SU-DHL-6 (cell line): ENCODE measurements around the gene ANKH.

Experiments used
- H2AFZ ChIP-seq: fragments of 200-600 bp; sonication (generic); 2 replicates; pipeline ENCODE4 v1.6.1; 2014; ENCODE audit warnings: low read depth, mild to moderate bottlenecking, moderate library complexity, mixed read lengths, antibody characterized with exemption, low read length; ENCODE audit not compliant: severe bottlenecking
- H3F3A ChIP-seq: fragments of 200-600 bp; shearing (Covaris generic); 2 replicates; pipeline ENCODE4 v1.6.0; 2016; ENCODE audit warnings: antibody characterized with exemption, mild to moderate bottlenecking; ENCODE audit not compliant: insufficient read depth
- H3K27ac ChIP-seq: fragments of 200-600 bp; sonication (generic); 2 replicates; pipeline ENCODE4 v1.5.1; 2016; ENCODE audit warnings: low read depth, mild to moderate bottlenecking, low read length, moderate library complexity, mixed read lengths
- H3K27me3 ChIP-seq: fragments of 200-600 bp; sonication (generic), shearing (Covaris generic); 2 replicates; pipeline ENCODE4 v1.6.0; 2014; ENCODE audit warnings: mild to moderate bottlenecking, low read length
- H3K36me3 ChIP-seq: fragments of 200-600 bp; sonication (generic); 2 replicates; pipeline ENCODE4 v1.6.1; 2014; ENCODE audit warnings: mild to moderate bottlenecking, low read length, mixed read lengths
- H3K4me2 ChIP-seq: fragments of 300-600, 200-600 bp; shearing (Covaris generic), sonication (generic); 2 replicates; pipeline ENCODE4 v1.6.0; 2014; ENCODE audit warnings: low read length, low read depth, mild to moderate bottlenecking; ENCODE audit not compliant: poor library complexity, severe bottlenecking
- H3K4me3 ChIP-seq: fragments of 200-600 bp; sonication (generic); 2 replicates; pipeline ENCODE4 v1.5.1; 2014; ENCODE audit warnings: antibody characterized with exemption, low read length, mild to moderate bottlenecking, mixed read lengths; ENCODE audit not compliant: insufficient read depth, poor library complexity, severe bottlenecking
- H3K79me2 ChIP-seq: fragments of 200-600 bp; sonication (generic); 2 replicates; pipeline ENCODE4 v1.6.1; 2014; ENCODE audit warnings: mild to moderate bottlenecking, low read length, moderate library complexity; ENCODE audit not compliant: insufficient read depth
- H3K9ac ChIP-seq: fragments of 200-600 bp; sonication (generic); 2 replicates; pipeline ENCODE4 v1.7.0; 2014; ENCODE audit warnings: mild to moderate bottlenecking, low read length
- H3K9me2 ChIP-seq: fragments of 200-600 bp; sonication (generic); replicated peaks from 2 replicates; pipeline ENCODE4 v1.6.1; 2014; ENCODE audit warnings: low read length; ENCODE audit not compliant: insufficient read depth
- H3K9me3 ChIP-seq: fragments of 200-600 bp; sonication (generic); 2 replicates; pipeline ENCODE4 v1.6.1; 2014; ENCODE audit warnings: low read length, mixed read lengths; ENCODE audit not compliant: insufficient read depth
- H4K20me1 ChIP-seq: fragments of 200-600 bp; sonication (generic); 2 replicates; pipeline ENCODE4 v1.6.1; 2014; ENCODE audit warnings: low read depth, mild to moderate bottlenecking, antibody characterized with exemption, low read length, moderate library complexity, mixed read lengths
- CTCF ChIP-seq: fragments of 200-600 bp; sonication (generic); IDR thresholded peaks from one replicate; pipeline ENCODE4 v1.5.1; 2017; ENCODE audit warnings: antibody characterized with exemption, mild to moderate bottlenecking, low read length, moderate library complexity; ENCODE audit not compliant: insufficient read depth, poor library complexity, severe bottlenecking
- EZH2phosphoT487 ChIP-seq: fragments of 200-600 bp; sonication (generic), shearing (Covaris generic); conservative IDR thresholded peaks from 2 replicates; pipeline ENCODE4 v1.6.1; 2018; ENCODE audit warnings: mild to moderate bottlenecking, antibody characterized with exemption, low read length, moderate library complexity, mixed read lengths

Gene ANKH

GRCh38 chr5:14734396-14734795, 137.2 kb downstream of the ANKH start:
- Histone ChIP-seq H3K36me3 (peaks cover 3% of the 10 kb centered on the region; the same call in 1 of the 2 replicates), H3K79me2 (no peaks in the 10 kb centered on the region)
- TF ChIP-seq EZH2phosphoT487 (no peak), CTCF (no peak)

GRCh38 chr5:14733661-14734060, 137.9 kb downstream of the ANKH start:
- Histone ChIP-seq H3K27me3 (no peaks in the 10 kb centered on the region), H3K9me2 (no peaks in the 10 kb centered on the region), H3K79me2 (no peaks in the 10 kb centered on the region), H2AFZ (no peak overlapping the region), H3K4me2 (no peak overlapping the region), H3K9ac (no peak overlapping the region), H3K27ac (no peak overlapping the region), H4K20me1 (no peaks in the 10 kb centered on the region), H3K4me3 (no peak overlapping the region), H3K36me3 (peaks cover 3% of the 10 kb centered on the region; the same call in 1 of the 2 replicates), H3K9me3 (no peaks in the 10 kb centered on the region), H3F3A (no peaks in the 10 kb centered on the region)
- no peak for TF ChIP-seq EZH2phosphoT487
- no peak for TF ChIP-seq CTCF

More at GRCh38 chr5:14734396-14734795, 137.2 kb downstream of the ANKH start:
- Histone ChIP-seq H3F3A (no peaks in the 10 kb centered on the region), H3K9me2 (no peaks in the 10 kb centered on the region), H3K4me2 (no peak overlapping the region), H3K4me3 (no peak overlapping the region), H3K27me3 (no peaks in the 10 kb centered on the region), H3K9me3 (no peaks in the 10 kb centered on the region), H2AFZ (no peak overlapping the region), H4K20me1 (no peaks in the 10 kb centered on the region), H3K9ac (no peak overlapping the region), H3K27ac (no peak overlapping the region)

GRCh38 chr5:14732991-14733390, 138.6 kb downstream of the ANKH start:
- H3K4me2 ChIP-seq, result no peak overlapping the region
- no peak for TF ChIP-seq EZH2phosphoT487
- no peak overlapping the region for H3K4me3 ChIP-seq
- no peaks in the 10 kb centered on the region for H3K9me2 ChIP-seq
- H3K36me3 ChIP-seq, result peaks cover 3% of the 10 kb centered on the region; the same call in 1 of the 2 replicates
- no peaks in the 10 kb centered on the region for H4K20me1 ChIP-seq
- no peak overlapping the region for H2AFZ ChIP-seq
- no peaks in the 10 kb centered on the region for H3F3A ChIP-seq
- no peak overlapping the region for H3K9ac ChIP-seq
- H3K79me2 ChIP-seq, result no peaks in the 10 kb centered on the region
- H3K9me3 ChIP-seq, result no peaks in the 10 kb centered on the region
- no peaks in the 10 kb centered on the region for H3K27me3 ChIP-seq
- no peak overlapping the region for H3K27ac ChIP-seq

GRCh38 chr5:14730881-14731280, 140.7 kb downstream of the ANKH start:
- no peak for TF ChIP-seq EZH2phosphoT487
- TF ChIP-seq CTCF, result no peak

More at GRCh38 chr5:14730881-14731280, 140.7 kb downstream of the ANKH start:
- Histone ChIP-seq H3K27ac (no peak overlapping the region), H3F3A (no peaks in the 10 kb centered on the region), H3K4me3 (no peak overlapping the region), H3K9me2 (no peaks in the 10 kb centered on the region), H3K36me3 (peaks cover 3% of the 10 kb centered on the region; the same call in 1 of the 2 replicates), H3K9me3 (no peaks in the 10 kb centered on the region), H3K4me2 (no peak overlapping the region), H3K79me2 (no peaks in the 10 kb centered on the region), H3K27me3 (no peaks in the 10 kb centered on the region), H2AFZ (no peak overlapping the region), H3K9ac (no peak overlapping the region), H4K20me1 (no peaks in the 10 kb centered on the region)
